H9 (cell line): ENCODE results near the gene DDI2. TPM values are rescaled to one million over a fixed set of nuclear protein-coding genes. Genes with fewer than 3 reads are reported as not detected.
A peak's percentile ranks its signal among the peaks of the same experiment; 100 is the strongest.

Experiments used
- DNase-seq: peaks from one replicate; pipeline ENCODE4 v3.0.0-alpha.2; 2017
- H2AFZ ChIP-seq: one replicate; pipeline ENCODE4 v1.6.1; 2013; ENCODE audit warnings: mild to moderate bottlenecking, low read length, control low read depth, moderate library complexity
- H2AK5ac ChIP-seq: 2 replicates; pipeline ENCODE4 v1.6.1; 2013; ENCODE audit warnings: low read length, control low read depth, mixed read lengths; ENCODE audit not compliant: insufficient read length
- H2BK120ac ChIP-seq: one replicate; pipeline ENCODE4 v1.6.1; 2013; ENCODE audit warnings: low read depth, mild to moderate bottlenecking, low read length, control low read depth, inconsistent platforms; ENCODE audit not compliant: poor library complexity, severe bottlenecking
- H2BK12ac ChIP-seq: 2 replicates; pipeline ENCODE4 v1.6.1; 2013; ENCODE audit warnings: low read length, control low read depth, mixed read lengths, low read depth; ENCODE audit not compliant: insufficient read length
- H2BK15ac ChIP-seq: 2 replicates; pipeline ENCODE4 v1.6.1; 2013; ENCODE audit warnings: low read depth, low read length, control low read depth
- H2BK20ac ChIP-seq: one replicate; pipeline ENCODE4 v1.6.1; 2013; ENCODE audit warnings: low read depth, mild to moderate bottlenecking, low read length, control low read depth, inconsistent platforms; ENCODE audit not compliant: poor library complexity, severe bottlenecking
- H2BK5ac ChIP-seq: 2 replicates; pipeline ENCODE4 v1.6.1; 2013; ENCODE audit warnings: low read length, control low read depth, mixed read lengths; ENCODE audit not compliant: insufficient read length
- H3K14ac ChIP-seq: 2 replicates; pipeline ENCODE4 v1.6.1; 2013; ENCODE audit warnings: low read length, control low read depth; ENCODE audit not compliant: insufficient read depth
- H3K18ac ChIP-seq: 2 replicates; pipeline ENCODE4 v1.6.1; 2013; ENCODE audit warnings: low read depth, mild to moderate bottlenecking, mixed read lengths, low read length, control low read depth; ENCODE audit not compliant: insufficient read length
- H3K23ac ChIP-seq: 2 replicates; pipeline ENCODE4 v1.6.1; 2013; ENCODE audit warnings: low read length, control low read depth, mixed read lengths, low read depth; ENCODE audit not compliant: insufficient read length
- H3K23me2 ChIP-seq: 2 replicates; pipeline ENCODE4 v1.6.1; 2013; ENCODE audit warnings: low read depth, mild to moderate bottlenecking, mixed read lengths, low read length, control low read depth; ENCODE audit not compliant: insufficient read length, poor library complexity, severe bottlenecking
- H3K27ac ChIP-seq: 2 replicates; pipeline ENCODE4 v1.5.1; 2013; ENCODE audit warnings: low read length, control low read depth, mixed read lengths, low read depth; ENCODE audit not compliant: insufficient read length
- H3K27me3 ChIP-seq: 2 replicates; pipeline ENCODE4 v1.6.1; 2013; ENCODE audit warnings: low read length, control low read depth, inconsistent platforms; ENCODE audit not compliant: insufficient read depth
- H3K4ac ChIP-seq: 2 replicates; pipeline ENCODE4 v1.6.1; 2013; ENCODE audit warnings: low read depth, mild to moderate bottlenecking, control low read depth, inconsistent platforms, low read length, moderate library complexity
- H3K4me1 ChIP-seq: 2 replicates; pipeline ENCODE4 v1.6.1; 2013; ENCODE audit warnings: low read length, control low read depth, inconsistent platforms; ENCODE audit not compliant: insufficient read depth
- H3K4me2 ChIP-seq: 2 replicates; pipeline ENCODE4 v1.6.1; 2013; ENCODE audit warnings: low read length, control low read depth, mixed read lengths; ENCODE audit not compliant: insufficient read length, insufficient read depth
- H3K56ac ChIP-seq: 2 replicates; pipeline ENCODE4 v1.6.1; 2013; ENCODE audit warnings: low read depth, mild to moderate bottlenecking, mixed read lengths, low read length, control low read depth; ENCODE audit not compliant: insufficient read length
- H3K79me1 ChIP-seq: 2 replicates; pipeline ENCODE4 v1.6.1; 2013; ENCODE audit warnings: low read depth, mild to moderate bottlenecking, moderate library complexity, low read length, control low read depth, inconsistent platforms; ENCODE audit not compliant: insufficient read depth, poor library complexity, severe bottlenecking
- H3K79me2 ChIP-seq: 2 replicates; pipeline ENCODE4 v1.6.1; 2013; ENCODE audit warnings: low read length, control low read depth, inconsistent platforms; ENCODE audit not compliant: insufficient read depth
- H3K9ac ChIP-seq: 2 replicates; pipeline ENCODE4 v1.6.1; 2013; ENCODE audit warnings: low read length, control low read depth, mixed read lengths; ENCODE audit not compliant: insufficient read length; ENCODE audit errors: extremely low read depth
- H3K9me3 ChIP-seq: one replicate; pipeline ENCODE4 v1.6.1; 2013; ENCODE audit warnings: low read depth, low read length, inconsistent platforms; ENCODE audit not compliant: control insufficient read depth
- H3T11ph ChIP-seq: one replicate; pipeline ENCODE4 v1.6.1; 2013; ENCODE audit warnings: mild to moderate bottlenecking, low read length, control low read depth, inconsistent platforms
- H4K20me1 ChIP-seq: one replicate; pipeline ENCODE4 v1.6.1; 2013; ENCODE audit not compliant: control insufficient read depth, insufficient read length, insufficient read depth
- H4K5ac ChIP-seq: 2 replicates; pipeline ENCODE4 v1.6.1; 2013; ENCODE audit warnings: low read depth, mild to moderate bottlenecking, mixed read lengths, low read length, control low read depth; ENCODE audit not compliant: insufficient read length
- H4K8ac ChIP-seq: replicated peaks from 2 replicates; pipeline ENCODE4 v1.6.1; 2013; ENCODE audit warnings: low read length, control low read depth, mixed read lengths, low read depth; ENCODE audit not compliant: insufficient read length
- H4K91ac ChIP-seq: 2 replicates; pipeline ENCODE4 v1.6.1; 2013; ENCODE audit warnings: low read depth, mild to moderate bottlenecking, moderate library complexity, mixed read lengths, low read length, control low read depth; ENCODE audit not compliant: insufficient read length
- H3K27ac Mint-ChIP-seq, 3 experiments: 2 replicates in 2 of 3; 3 replicates in 1 of 3; pipeline ENCODE4 v1.8.0; 2020 to 2021; ENCODE audit warnings: mixed read lengths in 3 of 3, mild to moderate bottlenecking in 1 of 3, moderate library complexity in 1 of 3
- H3K27me3 Mint-ChIP-seq: 2 replicates; pipeline ENCODE4 v1.8.0; 2021; ENCODE audit warnings: low read depth, mild to moderate bottlenecking, moderate library complexity, mixed read lengths
- H3K36me3 Mint-ChIP-seq, 3 experiments: 2 replicates in 2 of 3; 3 replicates in 1 of 3; pipeline ENCODE4 v1.8.0; 2020 to 2021; ENCODE audit warnings: low read depth in 3 of 3, mixed read lengths in 3 of 3; ENCODE audit not compliant: insufficient read depth in 1 of 3
- H3K4me1 Mint-ChIP-seq, 2 experiments: 2 replicates each; pipeline ENCODE4 v1.8.0; 2020; ENCODE audit warnings: mixed read lengths in 2 of 2
- H3K4me3 Mint-ChIP-seq, 2 experiments: 2 replicates in 1 of 2; 3 replicates in 1 of 2; pipeline ENCODE4 v1.8.0; 2020 to 2021; ENCODE audit warnings: mild to moderate bottlenecking in 2 of 2, mixed read lengths in 2 of 2, moderate library complexity in 1 of 2
- H3K9me3 Mint-ChIP-seq, 2 experiments: 2 replicates in 1 of 2; 3 replicates in 1 of 2; pipeline ENCODE4 v1.8.0; 2020; ENCODE audit warnings: mild to moderate bottlenecking in 2 of 2, mixed read lengths in 2 of 2, moderate library complexity in 1 of 2
- CTCF ChIP-seq: fragments of 200-600 bp; sonication (generic); conservative IDR thresholded peaks from 3 replicates; pipeline ENCODE4 v1.8.0; 2021; ENCODE audit warnings: antibody characterized with exemption, mild to moderate bottlenecking
- WGBS: extraction: QIAGEN DNeasy Blood & Tissue Kit; methylation state at CpG from one replicate; pipeline ENCODE4 v1.1.7; 2013; ENCODE audit warnings: missing lambda C conversion rate, low lambda C conversion rate, mixed read lengths; ENCODE audit not compliant: insufficient read length; ENCODE audit errors: extremely low coverage; 5-methylcytosine and 5-hydroxymethylcytosine counted together
- total RNA-seq: library from RNA; stranded (reverse); gene quantifications from 2 replicates; pipeline ENCODE4 v1.2.1, GENCODE V29; 2021

DDI2 gene
- total RNA-seq, 1 experiment from 2014 or later, result 45.0 TPM

DNA sequence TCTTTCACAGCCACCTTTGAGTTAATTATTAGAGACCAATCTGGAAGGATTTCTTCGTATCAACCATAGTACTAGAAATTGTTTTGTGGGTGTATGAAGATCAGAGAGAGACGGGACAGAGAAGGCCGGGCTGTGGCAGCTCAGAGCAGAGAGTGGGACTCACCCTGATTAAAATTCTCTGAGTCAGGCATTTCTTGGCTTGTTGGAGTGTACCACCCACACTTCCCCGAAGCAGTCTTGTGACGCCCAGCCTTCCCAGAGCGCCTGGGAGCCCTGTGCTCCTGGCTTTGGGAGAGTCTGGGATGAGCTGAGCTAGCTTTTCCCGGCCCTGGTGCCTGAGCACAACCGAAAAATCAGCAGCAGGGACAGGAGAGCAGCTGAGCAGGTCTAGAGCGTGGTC, 86.3 kb downstream of the DDI2 start:
- no peak overlapping the region for H4K91ac ChIP-seq
- no peak overlapping the region for H3K27ac ChIP-seq
- no peak overlapping the region for H2BK5ac ChIP-seq
- Mint-ChIP-seq H3K4me3 (no peak overlapping the region), H3K27ac (peak overlapping the region; percentile 4 to 88 (median 8); a peak in 4 of 7 replicates), H3K36me3 (peaks cover 6 to 17% (median 13%) of the 10 kb centered on the region in 3 experiments), H3K9me3 (no peaks in the 10 kb centered on the region), H3K4me1 (peaks cover 3% of the 10 kb centered on the region in 2 experiments; a peak in 2 of 4 replicates), H3K27me3 (no peaks in the 10 kb centered on the region)
- TF ChIP-seq CTCF, result no peak
- no peak overlapping the region for H3K23ac ChIP-seq
- no peaks in the 10 kb centered on the region for H3K27me3 ChIP-seq
- H4K8ac ChIP-seq, result no peak overlapping the region
- no peaks in the 10 kb centered on the region for H3K79me1 ChIP-seq
- H2BK20ac ChIP-seq, result no peak overlapping the region
- H3K4ac ChIP-seq, result no peak overlapping the region
- DNase-seq, result no peak
- H3K4me1 ChIP-seq, result no peaks in the 10 kb centered on the region; the same call in 1 of the 2 replicates
- no peak overlapping the region for H2BK120ac ChIP-seq
- no CpG with 5 or more reads among the region's 9 CpGs for WGBS
- H3K79me2 ChIP-seq, result no peaks in the 10 kb centered on the region; the same call in 1 of the 2 replicates
- no peak overlapping the region for H2BK12ac ChIP-seq
- H2BK15ac ChIP-seq, result no peak overlapping the region
- no peak overlapping the region for H3K4me2 ChIP-seq
- no peaks in the 10 kb centered on the region for H3K23me2 ChIP-seq
- no peak overlapping the region; the same call in 1 of the 2 replicates for H3K14ac ChIP-seq
- H2AFZ ChIP-seq, result no peak overlapping the region
- H3K56ac ChIP-seq, result no peak overlapping the region
- no peak overlapping the region for H4K5ac ChIP-seq
- no peaks in the 10 kb centered on the region for H4K20me1 ChIP-seq
- H3K9ac ChIP-seq, result no peak overlapping the region
- no peak overlapping the region for H3T11ph ChIP-seq
- no peak overlapping the region for H2AK5ac ChIP-seq
- no peaks in the 10 kb centered on the region for H3K9me3 ChIP-seq
- no peak overlapping the region for H3K18ac ChIP-seq
